GM12878 (cell line): ENCODE measurements around the gene PCP4L1. TPM values are rescaled to one million over a fixed set of nuclear protein-coding genes. Genes with fewer than 3 reads are reported as not detected.

Experiments used
- ATAC-seq: fragments of 200-7000 bp; cut with Tn5 transposase; 3 replicates; pipeline ENCODE4 v1.9.1; 2020; ENCODE audit warnings: mild to moderate bottlenecking, moderate library complexity
- BruUV-seq: library from RNA; stranded (reverse); fragments of 400-500 nt; replicated peaks from 2 replicates; lab custom pipeline; 2021; lab: Mats Ljungman, UMichigan
- CTCF ChIA-PET: fragments of 300-600 bp; sonication (Branson Sonifier 250); formaldehyde crosslinking; extraction: SDS; loops from one replicate; lab custom pipeline; 2021; ENCODE audit warnings: inconsistent platforms; lab: Yijun Ruan, JAX
- POLR2A ChIA-PET: fragments of 350-600 bp; formaldehyde crosslinking; extraction: SDS; loops from one replicate; lab custom pipeline; 2021; ENCODE audit warnings: inconsistent platforms; lab: Charles Lee
- RAD21 ChIA-PET: fragments of 300-600 bp; sonication (Branson Sonifier 250); formaldehyde crosslinking; loops from one replicate; lab custom pipeline; 2023; ENCODE audit warnings: antibody characterized with exemption; ENCODE audit not compliant: unreplicated experiment; lab: Charles Lee
- SMC1A ChIA-PET: fragments of 300-600 bp; sonication (Branson Sonifier 250); formaldehyde crosslinking; loops from one replicate; lab custom pipeline; 2023; ENCODE audit not compliant: unreplicated experiment, uncharacterized antibody; lab: Charles Lee
- DNase-seq: peaks from one replicate; pipeline ENCODE4 v3.0.0-alpha.2; 2011; ENCODE audit warnings: low read depth, low spot score
- FAIRE-seq: peaks from 3 replicates; lab custom pipeline; 2011; peaks lifted over from hg19 to GRCh38; lab: Jason Lieb, UNC
- H2AFZ ChIP-seq: 2 replicates; pipeline ENCODE4 v1.6.0; 2011; ENCODE audit warnings: low read depth, low read length, control low read depth; ENCODE audit not compliant: control insufficient read depth
- H3K27ac ChIP-seq: 2 replicates; pipeline ENCODE4 v1.5.1; 2011; ENCODE audit warnings: control low read depth; ENCODE audit not compliant: control insufficient read depth, insufficient read depth
- H3K27me3 ChIP-seq, 2 experiments: replicated peaks in 1 of 2; 2 replicates each; pipeline versions ENCODE4 v1.6.0 to v1.6.1; 2011; ENCODE audit warnings: low read length in 1 of 2; ENCODE audit not compliant: control insufficient read depth in 2 of 2, insufficient read depth in 2 of 2
- H3K36me3 ChIP-seq, 2 experiments: 2 replicates each; pipeline ENCODE4 v1.5.1; 2011; ENCODE audit warnings: low read length in 1 of 2; ENCODE audit not compliant: control insufficient read depth in 2 of 2, insufficient read depth in 2 of 2
- H3K4me1 ChIP-seq: 2 replicates; pipeline ENCODE4 v1.6.1; 2011; ENCODE audit warnings: mild to moderate bottlenecking, low read length, moderate library complexity, mixed read lengths; ENCODE audit not compliant: control insufficient read depth, insufficient read depth
- H3K4me2 ChIP-seq: 2 replicates; pipeline ENCODE4 v1.6.0; 2011; ENCODE audit warnings: control low read depth; ENCODE audit not compliant: control insufficient read depth, insufficient read depth
- H3K4me3 ChIP-seq: fragments of 200-600 bp; sonication (generic); 2 replicates; pipeline ENCODE4 v1.5.1; 2016
- H3K79me2 ChIP-seq: 2 replicates; pipeline ENCODE4 v1.6.0; 2011; ENCODE audit warnings: low read length; ENCODE audit not compliant: control insufficient read depth, insufficient read depth
- H3K9ac ChIP-seq: 2 replicates; pipeline ENCODE4 v1.8.0; 2011; ENCODE audit warnings: low read length, control low read depth, mixed read lengths; ENCODE audit not compliant: control insufficient read depth, insufficient read depth
- H3K9me3 ChIP-seq: replicated peaks from 3 replicates; pipeline ENCODE4 v1.5.1; 2011; ENCODE audit warnings: mild to moderate bottlenecking, low read length; ENCODE audit not compliant: control insufficient read depth, insufficient read depth
- H4K20me1 ChIP-seq: 2 replicates; pipeline ENCODE4 v1.6.0; 2011; ENCODE audit not compliant: control insufficient read depth, insufficient read depth
- CBX5 ChIP-seq: sonication (generic); IDR thresholded peaks from 2 replicates; pipeline ENCODE4 v1.6.1; 2016; ENCODE audit warnings: low read depth, moderate library complexity, mild to moderate bottlenecking, inconsistent platforms
- CHD1 ChIP-seq: IDR thresholded peaks from 2 replicates; pipeline ENCODE4 v1.6.1; 2012; ENCODE audit warnings: low read depth, low read length, improper control_type of control experiment
- ETV6 ChIP-seq, 2 experiments: fragments of 450-650 bp in 1 of 2; IDR thresholded peaks in 1 of 2; conservative IDR thresholded peaks in 1 of 2; 2 replicates each; pipeline ENCODE4 v1.6.1; 2014; ENCODE audit warnings: antibody characterized with exemption in 1 of 2, borderline replicate concordance in 1 of 2, low read depth in 1 of 2, mild to moderate bottlenecking in 1 of 2, moderate library complexity in 1 of 2
- IRF3 ChIP-seq: fragments of 450-650 bp; IDR thresholded peaks from 2 replicates; pipeline ENCODE4 v1.6.1; 2014; ENCODE audit warnings: mild to moderate bottlenecking
- KDM1A ChIP-seq: fragments of 200-600 bp; sonication (generic); IDR thresholded peaks from 2 replicates; pipeline ENCODE4 v1.6.1; 2016; ENCODE audit warnings: borderline replicate concordance
- MAX ChIP-seq: IDR thresholded peaks from 2 replicates; pipeline ENCODE4 v1.6.1; 2012; ENCODE audit warnings: low read depth, low read length, improper control_type of control experiment
- MXI1 ChIP-seq: fragments of 150-350 bp; IDR thresholded peaks from 2 replicates; pipeline ENCODE4 v1.6.1; 2011; ENCODE audit warnings: low read depth, mild to moderate bottlenecking, inconsistent platforms, low read length, improper control_type of control experiment
- SMARCA5 ChIP-seq: fragments of 450-650 bp; IDR thresholded peaks from 2 replicates; pipeline ENCODE4 v1.6.1; 2017; ENCODE audit warnings: mild to moderate bottlenecking
- SUZ12 ChIP-seq: fragments of 200-600 bp; sonication (generic); IDR thresholded peaks from one replicate; pipeline ENCODE4 v1.6.1; 2018; ENCODE audit warnings: antibody characterized with exemption, mild to moderate bottlenecking; ENCODE audit not compliant: unreplicated experiment
- USF1 ChIP-seq: IDR thresholded peaks from 2 replicates; pipeline ENCODE4 v1.6.1; 2011; ENCODE audit warnings: borderline replicate concordance, low read depth, mild to moderate bottlenecking, moderate library complexity, mixed read lengths, low read length; ENCODE audit not compliant: insufficient read depth; ENCODE audit errors: extremely low read length
- WRNIP1 ChIP-seq: IDR thresholded peaks from 2 replicates; pipeline ENCODE4 v1.6.1; 2011; ENCODE audit warnings: low read depth, low read length, improper control_type of control experiment, borderline replicate concordance
- WGBS: methylation state at CpG from one replicate; pipeline ENCODE4 v1.1.6; 2016; ENCODE audit warnings: low lambda C conversion rate; ENCODE audit not compliant: insufficient replicate concordance, insufficient coverage; ENCODE audit errors: missing lambda C conversion rate; 5-methylcytosine and 5-hydroxymethylcytosine counted together
- in situ Hi-C: fragments of 300-500 bp; cut with MboI; formaldehyde crosslinking; loops from 9 replicates; pipeline ENCODE4 v1.14.3; 2018; ENCODE audit warnings: mixed read lengths
- intact Hi-C: fragments of 100-400 bp; cut with micrococcal nuclease; formaldehyde crosslinking; loops from one replicate; pipeline ENCODE4 v1.14.2; 2022; ENCODE audit not compliant: unreplicated experiment
- polyA plus RNA-seq, 11 experiments: library from polyadenylated mRNA; depleted of rRNA in 4 of 11; unstranded in 6 of 11; stranded (reverse) in 5 of 11; fragments of >200 nt; fragmentation: Nextera tagmentation in 4 of 11; fragmentation: Illumina TruSeq in 1 of 11; extraction: Ambion mirVana in 4 of 11; extraction: Trizol in 1 of 11; gene quantifications; 1 replicate in 1 of 11; 2 replicates in 10 of 11; pipeline versions ENCODE4 v1.2.1 to v1.2.3, GENCODE V29; 2011 to 2016; ENCODE audit warnings: inconsistent platforms in 2 of 11, missing spikeins in 2 of 11, low read depth in 1 of 11
- total RNA-seq, 4 experiments: library from RNA; depleted of rRNA in 3 of 4; stranded (reverse); fragments of >200 nt in 3 of 4; fragmentation: Illumina TruSeq in 1 of 4; extraction: Trizol in 1 of 4; gene quantifications; 2 replicates each; pipeline versions ENCODE4 v1.2.1 to v1.2.3, GENCODE V29; 2013 to 2021

Gene PCP4L1
- total and polyA plus RNA-seq, 10 of the 15 experiments (the other 5 are each of a cell fraction or from before 2014, with no cell fraction given): 1.0 to 5.2 (median 2.8) TPM

- ChIA-PET POLR2A (interaction anchor here (0.5 to 0.6 kb wide), 2 partner anchors 21 to 29 kb away, joined by 3 to 7 read pairs; no protein-coding TSS in a partner anchor), SMC1A (no interaction called here), RAD21 (no interaction called here), CTCF (no interaction called here)
- Histone ChIP-seq H3K27ac (no peak overlapping the region), H3K4me2 (no peak overlapping the region), H4K20me1 (no peaks in the 10 kb centered on the region), H2AFZ (no peak overlapping the region), H3K9ac (no peak overlapping the region), H3K9me3 (no peaks in the 10 kb centered on the region), H3K4me3 (no peak overlapping the region), H3K36me3 (no peaks in the 10 kb centered on the region), H3K79me2 (no peaks in the 10 kb centered on the region), H3K27me3 (no peaks in the 10 kb centered on the region)
- ATAC-seq: no peak
- DNase-seq: no peak
- WGBS: 46% methylated on average over 3 of the region's 3 CpGs
- in situ Hi-C loops (no loop called here), intact Hi-C loops (no loop called here)
- no TSS peak for BruUV-seq
- TF ChIP-seq ETV6 (conservative IDR thresholded peaks at IDR 0.05 in 1 of 2, IDR thresholded peaks at IDR 0.05 in 1 of 2; ENCODE audit: borderline replicate concordance in 1 of 2, low read depth in 1 of 2) (no peak), CBX5 (no peak), CHD1 (no peak), WRNIP1 (no peak), KDM1A (no peak), MAX (no peak), IRF3 (no peak), USF1 (no peak), MXI1 (no peak), SUZ12 (no peak), SMARCA5 (no peak)
- TF ChIP-seq, all 136 proteins: peak for 0
- no peak for FAIRE-seq
- H3K4me1 ChIP-seq: no peaks in the 10 kb centered on the region
Measured at GRCh38 chr1:161241682-161242081, 16.9 kb upstream of the PCP4L1 start.
